ENCODE results near the gene TANGO6.

Gene TANGO6

DNA sequence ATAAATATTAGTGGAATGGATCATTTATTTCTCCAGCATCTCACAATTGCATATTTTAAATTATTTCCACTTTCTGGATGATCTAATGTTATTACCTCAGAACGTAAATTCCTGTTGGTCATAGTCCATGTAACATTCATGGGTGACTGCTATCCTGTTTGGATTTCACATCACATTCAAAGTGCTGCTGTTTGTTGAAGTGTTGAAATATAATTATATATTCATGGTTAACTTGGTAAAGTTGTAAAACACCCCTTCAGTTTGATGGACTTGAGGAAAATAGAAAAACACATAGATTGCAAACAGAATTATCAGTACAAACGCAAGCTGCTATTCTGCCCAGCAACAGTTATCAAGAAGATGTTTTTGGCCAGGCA lies 59.6 kb downstream of the TANGO6 start:
- Histone ChIP-seq H3K27me3 (ENCODE audit: insufficient read depth, low read length, poor library complexity) (no peaks in the 10 kb centered on the region), H4K20me1 (ENCODE audit: insufficient read depth, low read length) (no peaks in the 10 kb centered on the region), H3K9ac (ENCODE audit: low read depth, low read length) (no peak overlapping the region), H3K27ac (ENCODE audit: low read length) (no peak overlapping the region), H3K4me3 (ENCODE audit: low read depth in 1 of 2, low read length in 2 of 2) (no peak overlapping the region), H3K79me2 (ENCODE audit: insufficient read depth, low read length) (no peaks in the 10 kb centered on the region), H3K4me2 (ENCODE audit: insufficient read depth, low read length) (no peak overlapping the region), H3K4me1 (ENCODE audit: insufficient read depth, low read length) (no peaks in the 10 kb centered on the region), H3K36me3 (ENCODE audit: insufficient read depth, low read length) (peaks cover 20% of the 10 kb centered on the region; the same call in 1 of the 2 replicates), H3K9me3 (ENCODE audit: insufficient read depth, low read length, severe bottlenecking) (no peaks in the 10 kb centered on the region), H2AFZ (ENCODE audit: low read depth, low read length) (no peak overlapping the region)
- DNase-seq (no peak), ATAC-seq (ENCODE audit: insufficient read depth, low read depth) (no peak)
- TF ChIP-seq EZH2 (IDR thresholded peaks at IDR 0.05; ENCODE audit: borderline replicate concordance, low read depth, low read length, severe bottlenecking), result no peak
- TF ChIP-seq, protein P1, sequence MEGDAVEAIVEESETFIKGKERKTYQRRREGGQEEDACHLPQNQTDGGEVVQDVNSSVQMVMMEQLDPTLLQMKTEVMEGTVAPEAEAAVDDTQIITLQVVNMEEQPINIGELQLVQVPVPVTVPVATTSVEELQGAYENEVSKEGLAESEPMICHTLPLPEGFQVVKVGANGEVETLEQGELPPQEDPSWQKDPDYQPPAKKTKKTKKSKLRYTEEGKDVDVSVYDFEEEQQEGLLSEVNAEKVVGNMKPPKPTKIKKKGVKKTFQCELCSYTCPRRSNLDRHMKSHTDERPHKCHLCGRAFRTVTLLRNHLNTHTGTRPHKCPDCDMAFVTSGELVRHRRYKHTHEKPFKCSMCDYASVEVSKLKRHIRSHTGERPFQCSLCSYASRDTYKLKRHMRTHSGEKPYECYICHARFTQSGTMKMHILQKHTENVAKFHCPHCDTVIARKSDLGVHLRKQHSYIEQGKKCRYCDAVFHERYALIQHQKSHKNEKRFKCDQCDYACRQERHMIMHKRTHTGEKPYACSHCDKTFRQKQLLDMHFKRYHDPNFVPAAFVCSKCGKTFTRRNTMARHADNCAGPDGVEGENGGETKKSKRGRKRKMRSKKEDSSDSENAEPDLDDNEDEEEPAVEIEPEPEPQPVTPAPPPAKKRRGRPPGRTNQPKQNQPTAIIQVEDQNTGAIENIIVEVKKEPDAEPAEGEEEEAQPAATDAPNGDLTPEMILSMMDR (IDR thresholded peaks at IDR 0.05; ENCODE audit: borderline replicate concordance, extremely low read depth, low read length, poor library complexity, severe bottlenecking), result no peak

DNA sequence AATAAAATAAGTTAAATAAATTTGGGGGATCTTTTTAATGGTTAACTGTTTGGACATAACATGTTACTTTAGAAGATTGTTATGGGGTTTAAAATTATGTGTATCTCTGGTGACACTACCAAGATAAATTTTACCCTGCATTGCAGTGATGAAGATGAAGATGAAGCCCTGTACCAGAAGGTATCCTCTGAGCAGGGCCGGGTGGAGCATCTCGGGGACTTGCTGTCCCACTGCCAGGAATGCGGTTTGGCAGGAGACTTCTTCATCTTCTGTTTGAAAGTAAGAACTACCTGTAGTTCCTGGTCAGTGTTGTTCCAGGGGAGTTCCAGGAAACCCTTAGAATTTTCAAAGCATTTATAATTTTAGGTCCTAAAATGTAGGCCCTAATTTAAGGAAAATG lies 64.0 kb downstream of the TANGO6 start:
- no peak overlapping the region for H2AFZ ChIP-seq (ENCODE audit: low read depth, low read length)
- H3K79me2 ChIP-seq (ENCODE audit: insufficient read depth, low read length), result no peaks in the 10 kb centered on the region
- no peak for DNase-seq
- TF ChIP-seq EZH2 (IDR thresholded peaks at IDR 0.05; ENCODE audit: borderline replicate concordance, low read depth, low read length, severe bottlenecking), result no peak
- H3K9me3 ChIP-seq (ENCODE audit: insufficient read depth, low read length, severe bottlenecking), result no peaks in the 10 kb centered on the region
- H3K4me2 ChIP-seq (ENCODE audit: insufficient read depth, low read length), result no peak overlapping the region
- H3K27me3 ChIP-seq (ENCODE audit: insufficient read depth, low read length, poor library complexity), result no peaks in the 10 kb centered on the region
- no peak overlapping the region for H3K9ac ChIP-seq (ENCODE audit: low read depth, low read length)
- ATAC-seq (ENCODE audit: insufficient read depth, low read depth), result no peak
- no peak overlapping the region for H3K27ac ChIP-seq (ENCODE audit: low read length)
- H4K20me1 ChIP-seq (ENCODE audit: insufficient read depth, low read length), result no peaks in the 10 kb centered on the region
- no peak overlapping the region for H3K4me3 ChIP-seq (ENCODE audit: low read depth in 1 of 2, low read length in 2 of 2)
- no peaks in the 10 kb centered on the region for H3K4me1 ChIP-seq (ENCODE audit: insufficient read depth, low read length)
- H3K36me3 ChIP-seq (ENCODE audit: insufficient read depth, low read length), result peaks cover 41% of the 10 kb centered on the region; the same call in 1 of the 2 replicates

DNA sequence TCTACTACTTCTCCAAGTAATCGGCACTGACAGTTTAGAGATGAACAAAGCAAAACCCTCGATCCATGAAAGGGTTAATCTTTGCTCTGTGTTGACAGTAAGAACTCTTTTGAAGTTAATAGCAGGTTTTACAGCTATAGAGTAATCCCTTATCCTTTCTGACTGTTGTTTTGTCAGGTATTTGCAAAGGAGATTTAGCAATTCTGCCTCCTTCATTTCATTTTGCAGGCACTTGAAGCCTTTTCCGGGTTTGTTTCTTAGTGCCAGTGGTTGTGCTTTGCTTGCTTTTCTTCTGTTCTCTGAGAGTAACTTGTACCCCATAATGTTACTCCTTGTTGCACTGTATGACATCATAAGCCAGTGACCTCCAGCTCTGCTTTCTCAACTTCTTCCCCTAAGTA lies 64.5 kb downstream of the TANGO6 start:
- Histone ChIP-seq H2AFZ (ENCODE audit: low read depth, low read length) (no peak overlapping the region), H3K4me1 (ENCODE audit: insufficient read depth, low read length) (no peaks in the 10 kb centered on the region), H3K27me3 (ENCODE audit: insufficient read depth, low read length, poor library complexity) (no peaks in the 10 kb centered on the region), H3K36me3 (ENCODE audit: insufficient read depth, low read length) (peaks cover 41% of the 10 kb centered on the region; the same call in 1 of the 2 replicates), H4K20me1 (ENCODE audit: insufficient read depth, low read length) (no peaks in the 10 kb centered on the region), H3K4me2 (ENCODE audit: insufficient read depth, low read length) (no peak overlapping the region), H3K27ac (ENCODE audit: low read length) (no peak overlapping the region), H3K9me3 (ENCODE audit: insufficient read depth, low read length, severe bottlenecking) (no peaks in the 10 kb centered on the region), H3K9ac (ENCODE audit: low read depth, low read length) (no peak overlapping the region), H3K4me3 (ENCODE audit: low read depth in 1 of 2, low read length in 2 of 2) (no peak overlapping the region), H3K79me2 (ENCODE audit: insufficient read depth, low read length) (no peaks in the 10 kb centered on the region)
- DNase-seq (no peak), ATAC-seq (ENCODE audit: insufficient read depth, low read depth) (no peak)
- TF ChIP-seq, protein P1 (IDR thresholded peaks at IDR 0.05; ENCODE audit: borderline replicate concordance, extremely low read depth, low read length, poor library complexity, severe bottlenecking), result no peak
- TF ChIP-seq EZH2 (IDR thresholded peaks at IDR 0.05; ENCODE audit: borderline replicate concordance, low read depth, low read length, severe bottlenecking), result no peak

DNA sequence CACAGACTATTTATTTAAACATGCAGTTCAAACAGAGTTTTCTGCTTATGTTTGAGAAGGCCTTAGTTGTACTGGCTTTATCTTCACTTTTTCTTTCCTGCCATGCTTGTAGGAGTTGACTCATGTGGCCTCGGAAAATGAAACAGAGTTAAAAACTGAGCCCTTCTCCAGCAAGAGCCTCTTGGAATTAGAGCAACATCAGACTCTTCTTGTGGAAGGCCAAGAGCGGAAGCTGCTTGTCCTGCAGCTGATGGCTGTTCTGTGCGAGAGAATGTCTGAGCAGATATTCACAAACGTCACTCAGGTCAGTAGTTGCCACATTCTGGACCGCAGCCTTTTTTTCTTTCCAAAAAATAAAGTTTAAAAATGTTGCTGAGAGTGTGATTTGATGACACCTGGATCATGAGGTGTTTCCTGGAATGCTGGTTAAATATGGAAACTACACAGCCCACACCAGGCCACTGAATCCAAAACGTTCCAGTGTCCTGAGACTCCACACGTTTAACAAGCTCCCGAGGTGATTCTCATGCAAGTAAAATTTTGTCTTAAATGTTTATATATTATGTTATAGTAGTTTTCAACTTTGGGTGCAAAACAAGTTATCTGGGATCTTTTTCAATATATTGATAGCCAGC lies 65.9 kb downstream of the TANGO6 start:
- TF ChIP-seq, protein P1 (IDR thresholded peaks at IDR 0.05; ENCODE audit: borderline replicate concordance, extremely low read depth, low read length, poor library complexity, severe bottlenecking), result no peak
- no peak for TF ChIP-seq EZH2 (IDR thresholded peaks at IDR 0.05; ENCODE audit: borderline replicate concordance, low read depth, low read length, severe bottlenecking)
- no peak overlapping the region for H3K4me2 ChIP-seq (ENCODE audit: insufficient read depth, low read length)
- H3K4me1 ChIP-seq (ENCODE audit: insufficient read depth, low read length), result no peaks in the 10 kb centered on the region

More for the DNA sequence above, 65.9 kb downstream of the TANGO6 start:
- Histone ChIP-seq H3K9me3 (ENCODE audit: insufficient read depth, low read length, severe bottlenecking) (no peaks in the 10 kb centered on the region), H3K27ac (ENCODE audit: low read length) (no peak overlapping the region), H3K79me2 (ENCODE audit: insufficient read depth, low read length) (no peaks in the 10 kb centered on the region), H3K27me3 (ENCODE audit: insufficient read depth, low read length, poor library complexity) (no peaks in the 10 kb centered on the region), H2AFZ (ENCODE audit: low read depth, low read length) (no peak overlapping the region), H4K20me1 (ENCODE audit: insufficient read depth, low read length) (no peaks in the 10 kb centered on the region), H3K9ac (ENCODE audit: low read depth, low read length) (no peak overlapping the region), H3K4me3 (ENCODE audit: low read depth in 1 of 2, low read length in 2 of 2) (no peak overlapping the region), H3K36me3 (ENCODE audit: insufficient read depth, low read length) (peaks cover 33% of the 10 kb centered on the region; the same call in 1 of the 2 replicates)
- ATAC-seq (ENCODE audit: insufficient read depth, low read depth) (no peak), DNase-seq (no peak)

Measured in DND-41 (cell line).